Measurements from ENCODE around the gene SHROOM3. TPM values are rescaled to one million over a fixed set of nuclear protein-coding genes. Genes with fewer than 3 reads are reported as not detected.

The SHROOM3 gene
- total and polyA plus RNA-seq, 2 of the 13 experiments (the other 11 are each of a cell fraction or from before 2014, with no cell fraction given), result 0.01 TPM; not detected in 1

- WGBS (ENCODE audit: low lambda C conversion rate), result 70% methylated on average over 4 of the region's 4 CpGs
- H3K4me3 ChIP-seq (replicated peaks in 1 of 3; ENCODE audit: insufficient read depth in 1 of 3, low read depth in 2 of 3, low read length in 3 of 3), result no peak overlapping the region
- no peaks in the 10 kb centered on the region for H3K79me2 ChIP-seq (ENCODE audit: insufficient read depth, low read length)
- ChIA-PET CTCF (ENCODE audit: low intra/inter-chr PET ratio, low total read pairs) (no interaction called here), POLR2A (no interaction called here)
- H3K9ac ChIP-seq (ENCODE audit: insufficient read depth, low read depth, low read length), result no peak overlapping the region
- no TSS peak for BruUV-seq (replicated peaks)
- in situ Hi-C loops (cut with HindIII; ENCODE audit: extremely low pct_ligation_motif_present, low pct_unique_long_range_greater_than_20kb) (no loop called here), intact Hi-C loops (cut with micrococcal nuclease; ENCODE audit: unreplicated experiment) (no loop called here)
- no peaks in the 10 kb centered on the region; a peak in 1 of 5 replicates for H3K27me3 ChIP-seq (ENCODE audit: control insufficient read depth in 1 of 2, insufficient read depth in 2 of 2, low read length in 2 of 2)
- no peaks in the 10 kb centered on the region for H4K20me1 ChIP-seq (ENCODE audit: insufficient read depth, low read length)
- no peaks in the 10 kb centered on the region for H3K4me1 ChIP-seq (ENCODE audit: insufficient read depth, low read length)
- ATAC-seq (no peak), FAIRE-seq (no peak), DNase-seq (ENCODE audit: low spot score) (no peak)
- H3K9me3 ChIP-seq (ENCODE audit: low read length), result no peaks in the 10 kb centered on the region
- H3K4me2 ChIP-seq (ENCODE audit: low read depth, low read length), result no peak overlapping the region
- H3K27ac ChIP-seq (ENCODE audit: extremely low read length, insufficient read depth, low read length), result no peak overlapping the region
- H2AFZ ChIP-seq (ENCODE audit: low read length), result no peak overlapping the region
- no peaks in the 10 kb centered on the region for H3K36me3 ChIP-seq (replicated peaks in 1 of 2; ENCODE audit: control insufficient read depth in 1 of 2, insufficient read depth in 2 of 2, low read length in 2 of 2)
- no peak for TF ChIP-seq CREB3 (CRISPR knock-in tag; IDR thresholded peaks at IDR 0.05)
- no peak for TF ChIP-seq ZSCAN30 (CRISPR knock-in tag; IDR thresholded peaks at IDR 0.05)
- no peak for TF ChIP-seq ZNF713 (CRISPR knock-in tag; IDR thresholded peaks at IDR 0.05)
- no peak for TF ChIP-seq MXD3 (CRISPR knock-in tag; IDR thresholded peaks at IDR 0.05)
- TF ChIP-seq FOXP1 (IDR thresholded peaks at IDR 0.05), result no peak
- no peak for TF ChIP-seq FOXP1 (CRISPR knock-in tag; IDR thresholded peaks at IDR 0.05)
- TF ChIP-seq TFDP2 (CRISPR knock-in tag; IDR thresholded peaks at IDR 0.05), result no peak
- no peak for TF ChIP-seq IRF1 (CRISPR knock-in tag; IDR thresholded peaks at IDR 0.05; ENCODE audit: low read depth)
- no peak for TF ChIP-seq AKNA (CRISPR knock-in tag; IDR thresholded peaks at IDR 0.05; ENCODE audit: borderline replicate concordance)
- no peak for TF ChIP-seq ZBTB14 (CRISPR knock-in tag; IDR thresholded peaks at IDR 0.05)
- no peak for TF ChIP-seq ZSCAN31 (CRISPR knock-in tag; IDR thresholded peaks at IDR 0.05; ENCODE audit: low read depth)
- TF ChIP-seq E2F2 (CRISPR knock-in tag; IDR thresholded peaks at IDR 0.05; ENCODE audit: borderline replicate concordance), result no peak
These were observed 287.8 kb downstream of the SHROOM3 start for GRCh38 chr4:76722838-76723237.

All from HepG2 (cell line).